Calu3 (cell line): ENCODE results near the gene ERC2. TPM values are rescaled to one million over a fixed set of nuclear protein-coding genes. Genes with fewer than 3 reads are reported as not detected.

Experiments used
- BruUV-seq: library from RNA; stranded (reverse); fragments of 400-500 nt; replicated peaks from 2 replicates; lab custom pipeline; 2021; lab: Mats Ljungman, UMichigan
- CTCF ChIA-PET: fragments of 300-600 bp; sonication (Branson Sonifier 250); formaldehyde crosslinking; loops from one replicate; lab custom pipeline; 2022; ENCODE audit warnings: antibody characterized with exemption; lab: Charles Lee
- DNase-seq: peaks from one replicate; pipeline ENCODE4 v3.0.0; 2022
- H3K27ac Mint-ChIP-seq: one replicate; pipeline ENCODE4 v1.8.0; 2022; ENCODE audit warnings: mixed read lengths; ENCODE audit not compliant: unreplicated experiment
- H3K27me3 Mint-ChIP-seq: one replicate; pipeline ENCODE4 v1.8.0; 2022; ENCODE audit warnings: mixed read lengths; ENCODE audit not compliant: unreplicated experiment
- H3K36me3 Mint-ChIP-seq: one replicate; pipeline ENCODE4 v1.8.0; 2022; ENCODE audit warnings: mild to moderate bottlenecking, moderate library complexity, mixed read lengths; ENCODE audit not compliant: insufficient read depth, unreplicated experiment
- H3K4me1 Mint-ChIP-seq: one replicate; pipeline ENCODE4 v1.8.0; 2022; ENCODE audit warnings: mild to moderate bottlenecking, low read depth, mixed read lengths; ENCODE audit not compliant: unreplicated experiment
- H3K4me3 Mint-ChIP-seq: one replicate; pipeline ENCODE4 v1.8.0; 2022; ENCODE audit warnings: mild to moderate bottlenecking, low read depth, moderate library complexity, mixed read lengths; ENCODE audit not compliant: unreplicated experiment
- H3K9me3 Mint-ChIP-seq: one replicate; pipeline ENCODE4 v1.8.0; 2022; ENCODE audit warnings: low read depth, mixed read lengths; ENCODE audit not compliant: unreplicated experiment
- CTCF ChIP-seq: fragments of 200-600 bp; IDR thresholded peaks from one replicate; pipeline ENCODE4 v1.8.0; 2022; ENCODE audit warnings: antibody characterized with exemption; ENCODE audit not compliant: unreplicated experiment
- intact Hi-C: fragments of 100-400 bp; cut with micrococcal nuclease; formaldehyde crosslinking; loops from one replicate; pipeline ENCODE4 v1.10.0; 2022; ENCODE audit not compliant: unreplicated experiment
- total RNA-seq: library from RNA; stranded (reverse); gene quantifications from 2 replicates; pipeline ENCODE4 v1.2.3, GENCODE V29; 2022

ERC2 gene
- total RNA-seq, 1 experiment from 2014 or later: 0.73 TPM

DNA sequence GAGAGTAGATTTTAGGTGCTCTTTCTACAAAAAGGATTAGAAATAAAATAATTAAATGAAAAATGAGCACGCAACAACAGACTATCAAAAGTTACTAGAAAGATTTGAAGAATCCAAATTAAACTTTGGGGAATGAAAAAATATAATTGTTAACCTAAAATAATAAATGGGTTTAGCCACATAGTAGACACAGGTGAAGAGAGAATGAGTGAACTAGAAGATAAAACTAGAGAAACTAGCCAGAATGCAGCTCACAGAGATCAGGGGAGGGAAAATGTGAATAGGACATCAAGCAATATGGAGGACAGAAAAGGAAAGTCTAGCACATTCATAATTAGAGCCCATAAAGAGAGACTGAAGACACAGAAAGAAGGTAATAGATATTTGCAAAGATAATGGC is 670.5 kb downstream of the ERC2 start:
- Mint-ChIP-seq H3K27ac (no peak overlapping the region), H3K4me1 (no peaks in the 10 kb centered on the region), H3K4me3 (no peak overlapping the region), H3K36me3 (no peaks in the 10 kb centered on the region), H3K9me3 (peaks cover 3% of the 10 kb centered on the region), H3K27me3 (no peaks in the 10 kb centered on the region)
- no peak for TF ChIP-seq CTCF
- intact Hi-C loops: no loop called here
- DNase-seq: no peak
- no TSS peak for BruUV-seq
- CTCF ChIA-PET: no interaction called here

GRCh38 chr3:55797084-55797483 is 671.2 kb downstream of the ERC2 start:
- Mint-ChIP-seq H3K4me1 (no peaks in the 10 kb centered on the region), H3K4me3 (no peak overlapping the region), H3K36me3 (no peaks in the 10 kb centered on the region), H3K27me3 (no peaks in the 10 kb centered on the region), H3K9me3 (peaks cover 3% of the 10 kb centered on the region), H3K27ac (no peak overlapping the region)
- CTCF ChIA-PET: no interaction called here
- DNase-seq: no peak
- no TSS peak for BruUV-seq
- intact Hi-C loops: no loop called here
- no peak for TF ChIP-seq CTCF

GRCh38 chr3:55796533-55796932 is 671.7 kb downstream of the ERC2 start:
- Mint-ChIP-seq H3K27me3 (no peaks in the 10 kb centered on the region), H3K27ac (no peak overlapping the region), H3K4me3 (no peak overlapping the region), H3K36me3 (no peaks in the 10 kb centered on the region), H3K4me1 (no peaks in the 10 kb centered on the region), H3K9me3 (peaks cover 3% of the 10 kb centered on the region)
- DNase-seq: no peak
- CTCF ChIA-PET: no interaction called here
- TF ChIP-seq CTCF: no peak
- no TSS peak for BruUV-seq
- intact Hi-C loops: no loop called here

DNA sequence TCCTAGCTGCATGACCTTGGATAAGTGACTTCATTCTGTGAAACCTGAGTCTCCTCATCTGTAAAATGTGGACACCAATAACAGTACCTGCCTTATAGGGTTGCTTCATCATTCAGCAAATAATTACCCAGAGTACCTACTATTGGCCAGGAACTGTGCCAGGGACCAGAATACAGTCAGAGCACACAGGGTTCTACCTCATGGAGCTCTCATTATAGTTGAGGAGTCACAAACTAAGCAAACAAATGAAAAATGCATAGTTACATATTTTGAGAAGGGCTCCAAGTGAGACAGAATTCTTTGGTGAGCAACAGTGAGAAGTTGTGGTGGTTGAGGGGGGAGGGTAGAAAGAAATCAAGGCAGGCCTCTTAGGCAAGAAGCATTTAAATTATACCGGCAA is 672.5 kb downstream of the ERC2 start:
- Mint-ChIP-seq H3K9me3 (peaks cover 7% of the 10 kb centered on the region), H3K27ac (no peak overlapping the region), H3K36me3 (no peaks in the 10 kb centered on the region), H3K27me3 (no peaks in the 10 kb centered on the region), H3K4me1 (no peaks in the 10 kb centered on the region), H3K4me3 (no peak overlapping the region)
- DNase-seq: no peak
- intact Hi-C loops: no loop called here
- no TSS peak for BruUV-seq
- no peak for TF ChIP-seq CTCF
- CTCF ChIA-PET: no interaction called here
